Left renal pelvis (tissue), 4 donors: ENCODE measurements around the gene UNC45B. TPM values are rescaled to one million over a fixed set of nuclear protein-coding genes. Genes with fewer than 3 reads are reported as not detected.
"Not testable (repeated sequence)": the region's sequence is repeated elsewhere in the genome, so short reads cannot be mapped to it uniquely, and the experiment has no call there.

Experiments
- DNase-seq, 4 donors: peaks; one replicate each; pipeline ENCODE4 v3.0.0-alpha.2; 2013; ENCODE audit warnings: low read depth in 4 of 4, low spot score in 3 of 4
- polyA plus RNA-seq, 4 donors: library from polyadenylated mRNA; unstranded; fragments of 120-200 nt; gene quantifications; one replicate each; pipeline ENCODE4 v1.2.1, GENCODE V29; 2013; ENCODE audit not compliant: insufficient read length in 4 of 4

The UNC45B gene
- polyA plus RNA-seq, 4 donors, result 0.04 to 0.27 (median 0.11) TPM

- peak; percentile 45 to 54 (median 52) for DNase-seq
Measured at GRCh38 chr17:35141681-35142466, 5.7 kb upstream of the UNC45B start, which contains the start of gene NLE1. TSS of gene NLE1 (minus strand) at chr17:35142303. CDS start at chr17:35142275, 28 bp downstream.

GRCh38 chr17:35142467-35142796, 5.2 kb upstream of the UNC45B start:
- no peak for DNase-seq

GRCh38 chr17:35144840-35145239, 2.8 kb upstream of the UNC45B start:
- DNase-seq, result no peak

GRCh38 chr17:35146214-35146833, 1.3 kb upstream of the UNC45B start:
- no peak for DNase-seq

- DNase-seq, result no peak
Measured at GRCh38 chr17:35148144-35148543, 527 bp downstream of the UNC45B start.

GRCh38 chr17:35149941-35150340, 2.3 kb downstream of the UNC45B start:
- no peak for DNase-seq

GRCh38 chr17:35151080-35151479, 3.5 kb downstream of the UNC45B start:
- not testable (repeated sequence) for DNase-seq

- DNase-seq, result no peak
Measured at GRCh38 chr17:35152421-35153140, 5.0 kb downstream of the UNC45B start.

GRCh38 chr17:35154196-35155165, 6.9 kb downstream of the UNC45B start:
- DNase-seq, result no peak

- no peak for DNase-seq
Measured at GRCh38 chr17:35155246-35155645, 7.6 kb downstream of the UNC45B start.

- DNase-seq, result no peak
Measured at GRCh38 chr17:35159940-35160339, 12.3 kb downstream of the UNC45B start.

- DNase-seq, result no peak
Measured at GRCh38 chr17:35160354-35161201, 13.0 kb downstream of the UNC45B start.

- DNase-seq, result no peak
Measured at GRCh38 chr17:35161281-35161761, 13.7 kb downstream of the UNC45B start.

- no peak for DNase-seq
Measured at GRCh38 chr17:35162755-35163154, 15.1 kb downstream of the UNC45B start.

- DNase-seq, result no peak
Measured at GRCh38 chr17:35163886-35164285, 16.3 kb downstream of the UNC45B start.

GRCh38 chr17:35164716-35165115, 17.1 kb downstream of the UNC45B start:
- no peak for DNase-seq

- DNase-seq, result no peak
Measured at GRCh38 chr17:35166526-35166925, 18.9 kb downstream of the UNC45B start.

- no peak for DNase-seq
Measured at GRCh38 chr17:35167046-35167445, 19.4 kb downstream of the UNC45B start.

- no peak for DNase-seq
Measured at GRCh38 chr17:35167666-35168065, 20.0 kb downstream of the UNC45B start.
